Measurements from ENCODE around the gene PARD3B.

PARD3B gene

GRCh38 chr2:204530464-204530805, 14.8 kb upstream of the PARD3B start:
- TF ChIP-seq GATA3 (IDR thresholded peaks at IDR 0.05; ENCODE audit: low read depth, low read length) (no peak), GATA2 (IDR thresholded peaks at IDR 0.05; ENCODE audit: low read depth, low read length) (no peak)

- TF ChIP-seq GATA3 (IDR thresholded peaks at IDR 0.05; ENCODE audit: low read depth, low read length) (no peak), GATA2 (IDR thresholded peaks at IDR 0.05; ENCODE audit: low read depth, low read length) (no peak)
Observed at GRCh38 chr2:204533629-204534370, 11.5 kb upstream of the PARD3B start.

- TF ChIP-seq GATA3 (IDR thresholded peaks at IDR 0.05; ENCODE audit: low read depth, low read length) (no peak), GATA2 (IDR thresholded peaks at IDR 0.05; ENCODE audit: low read depth, low read length) (no peak)
Observed at GRCh38 chr2:204535356-204535755, 9.9 kb upstream of the PARD3B start.

GRCh38 chr2:204535764-204536163, 9.5 kb upstream of the PARD3B start:
- TF ChIP-seq GATA3 (IDR thresholded peaks at IDR 0.05; ENCODE audit: low read depth, low read length), result no peak
- TF ChIP-seq GATA2 (IDR thresholded peaks at IDR 0.05; ENCODE audit: low read depth, low read length), result no peak

GRCh38 chr2:204538182-204539018, 6.9 kb upstream of the PARD3B start:
- TF ChIP-seq GATA2 (IDR thresholded peaks at IDR 0.05; ENCODE audit: low read depth, low read length), result no peak
- TF ChIP-seq GATA3 (IDR thresholded peaks at IDR 0.05; ENCODE audit: low read depth, low read length), result no peak

- TF ChIP-seq GATA2 (IDR thresholded peaks at IDR 0.05; ENCODE audit: low read depth, low read length), result no peak
- TF ChIP-seq GATA3 (IDR thresholded peaks at IDR 0.05; ENCODE audit: low read depth, low read length), result no peak
Observed at GRCh38 chr2:204539019-204539385, 6.3 kb upstream of the PARD3B start.

GRCh38 chr2:204541637-204542036, 3.6 kb upstream of the PARD3B start:
- no peak for TF ChIP-seq GATA3 (IDR thresholded peaks at IDR 0.05; ENCODE audit: low read depth, low read length)
- TF ChIP-seq GATA2 (IDR thresholded peaks at IDR 0.05; ENCODE audit: low read depth, low read length), result no peak

GRCh38 chr2:204542982-204543608, 2.2 kb upstream of the PARD3B start:
- TF ChIP-seq GATA2 (IDR thresholded peaks at IDR 0.05; ENCODE audit: low read depth, low read length), result no peak
- TF ChIP-seq GATA3 (IDR thresholded peaks at IDR 0.05; ENCODE audit: low read depth, low read length), result no peak

- no peak for TF ChIP-seq GATA2 (IDR thresholded peaks at IDR 0.05; ENCODE audit: low read depth, low read length)
- TF ChIP-seq GATA3 (IDR thresholded peaks at IDR 0.05; ENCODE audit: low read depth, low read length), result no peak
Observed at GRCh38 chr2:204545861-204546735, 823 bp downstream of the PARD3B start.

GRCh38 chr2:204550751-204551511, 5.7 kb downstream of the PARD3B start:
- TF ChIP-seq GATA2 (IDR thresholded peaks at IDR 0.05; ENCODE audit: low read depth, low read length) (no peak), GATA3 (IDR thresholded peaks at IDR 0.05; ENCODE audit: low read depth, low read length) (no peak)

- no peak for TF ChIP-seq GATA3 (IDR thresholded peaks at IDR 0.05; ENCODE audit: low read depth, low read length)
- TF ChIP-seq GATA2 (IDR thresholded peaks at IDR 0.05; ENCODE audit: low read depth, low read length), result no peak
Observed at GRCh38 chr2:204551512-204551863, 6.2 kb downstream of the PARD3B start.

GRCh38 chr2:204557604-204558003, 12.3 kb downstream of the PARD3B start:
- no peak for TF ChIP-seq GATA2 (IDR thresholded peaks at IDR 0.05; ENCODE audit: low read depth, low read length)
- TF ChIP-seq GATA3 (IDR thresholded peaks at IDR 0.05; ENCODE audit: low read depth, low read length), result no peak

- TF ChIP-seq GATA3 (IDR thresholded peaks at IDR 0.05; ENCODE audit: low read depth, low read length) (no peak), GATA2 (IDR thresholded peaks at IDR 0.05; ENCODE audit: low read depth, low read length) (no peak)
Observed at GRCh38 chr2:204560902-204561301, 15.6 kb downstream of the PARD3B start.

Data from SH-SY5Y (cell line).